Myocyte (in vitro differentiated cells): ENCODE results near the gene SCAMP1. TPM values are rescaled to one million over a fixed set of nuclear protein-coding genes. Genes with fewer than 3 reads are reported as not detected.

Source experiments
- DNase-seq: peaks from one replicate; pipeline ENCODE4 v3.0.0-alpha.2; 2012; ENCODE audit warnings: low read depth
- total RNA-seq: library from RNA; depleted of rRNA; stranded (reverse); fragments of >200 nt; gene quantifications from 2 replicates; pipeline ENCODE4 v1.2.3, GENCODE V29; 2014

The SCAMP1 gene
- total RNA-seq, 1 donor from 2014 or later = 47.8 TPM

DNA sequence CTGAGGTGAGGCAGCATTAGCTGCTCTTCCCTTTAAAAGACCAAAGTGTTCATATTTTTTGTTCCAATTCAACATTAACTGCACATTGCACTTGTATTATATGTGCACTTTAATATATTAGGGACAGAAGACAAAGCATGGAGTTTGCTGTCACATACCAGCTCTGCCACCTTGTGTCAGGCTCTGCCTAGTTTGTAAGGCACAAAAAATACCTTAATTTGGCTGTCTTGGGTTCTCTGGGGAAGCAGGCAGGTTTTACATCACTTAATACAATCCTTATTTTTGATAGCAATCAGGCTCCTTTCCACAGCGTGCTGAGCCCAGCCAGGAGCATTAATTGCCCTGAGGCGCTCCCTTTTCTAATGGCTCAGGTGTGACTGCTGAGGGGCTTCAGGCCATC lies 131.8 kb downstream of the SCAMP1 start:
- DNase-seq = no peak

DNA sequence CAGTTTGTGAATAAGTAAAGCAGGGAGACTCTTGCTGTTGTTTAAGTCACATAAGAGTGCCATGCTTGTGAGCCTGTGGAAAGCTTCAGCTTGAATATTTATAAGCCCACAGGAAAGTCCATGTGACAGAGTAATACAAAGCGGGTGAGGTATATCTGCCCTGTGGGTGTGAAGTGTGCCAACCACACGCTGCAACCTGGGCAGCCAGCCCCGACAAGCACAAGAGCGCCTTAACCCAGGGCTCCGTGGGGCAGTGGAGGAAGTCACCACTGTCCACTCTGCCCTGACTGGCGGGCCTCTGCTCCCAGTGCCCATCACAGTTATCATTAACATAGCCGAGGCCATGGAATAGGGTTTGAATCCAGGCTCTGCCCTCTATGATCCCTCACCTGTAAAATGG lies 132.2 kb downstream of the SCAMP1 start:
- DNase-seq = no peak

DNA sequence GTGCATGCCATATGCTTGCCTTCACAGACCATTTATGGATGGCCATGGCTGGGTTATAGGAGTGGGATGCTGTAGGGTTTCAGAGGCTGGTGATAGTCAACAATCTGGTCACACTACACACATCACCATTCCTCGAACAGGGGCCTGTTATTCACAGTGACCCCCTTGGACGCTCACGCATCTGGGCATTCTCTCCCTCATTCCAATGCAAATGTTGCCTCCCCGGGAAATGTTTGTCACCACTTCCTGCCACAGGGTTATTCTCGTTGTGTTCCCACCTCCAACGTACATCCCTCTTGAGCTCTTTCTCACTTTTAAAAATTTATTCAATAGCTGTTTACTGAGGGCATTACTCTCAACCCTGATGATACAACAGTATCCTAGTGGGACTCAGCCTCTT lies 135.4 kb downstream of the SCAMP1 start:
- no peak for DNase-seq

DNA sequence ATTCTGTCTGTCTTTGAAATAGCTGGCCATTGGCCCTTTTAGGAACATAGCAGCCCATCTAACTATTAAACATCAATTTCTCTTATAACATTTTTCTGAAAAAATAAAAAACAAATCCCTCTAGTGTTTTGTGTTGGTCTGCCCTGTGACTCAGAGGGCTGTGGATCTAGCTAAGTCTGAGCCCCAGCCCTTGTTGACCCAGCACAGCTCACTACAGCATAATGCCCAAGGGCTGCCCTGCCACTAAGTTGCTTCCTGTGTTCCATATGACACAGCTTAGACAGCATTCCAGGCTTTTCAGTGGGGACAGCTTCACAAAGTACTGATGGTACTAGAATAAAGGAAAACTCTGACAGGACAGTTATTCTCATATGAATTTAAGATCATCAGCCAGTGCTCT lies 136.0 kb downstream of the SCAMP1 start:
- peak; percentile 41 for DNase-seq

DNA sequence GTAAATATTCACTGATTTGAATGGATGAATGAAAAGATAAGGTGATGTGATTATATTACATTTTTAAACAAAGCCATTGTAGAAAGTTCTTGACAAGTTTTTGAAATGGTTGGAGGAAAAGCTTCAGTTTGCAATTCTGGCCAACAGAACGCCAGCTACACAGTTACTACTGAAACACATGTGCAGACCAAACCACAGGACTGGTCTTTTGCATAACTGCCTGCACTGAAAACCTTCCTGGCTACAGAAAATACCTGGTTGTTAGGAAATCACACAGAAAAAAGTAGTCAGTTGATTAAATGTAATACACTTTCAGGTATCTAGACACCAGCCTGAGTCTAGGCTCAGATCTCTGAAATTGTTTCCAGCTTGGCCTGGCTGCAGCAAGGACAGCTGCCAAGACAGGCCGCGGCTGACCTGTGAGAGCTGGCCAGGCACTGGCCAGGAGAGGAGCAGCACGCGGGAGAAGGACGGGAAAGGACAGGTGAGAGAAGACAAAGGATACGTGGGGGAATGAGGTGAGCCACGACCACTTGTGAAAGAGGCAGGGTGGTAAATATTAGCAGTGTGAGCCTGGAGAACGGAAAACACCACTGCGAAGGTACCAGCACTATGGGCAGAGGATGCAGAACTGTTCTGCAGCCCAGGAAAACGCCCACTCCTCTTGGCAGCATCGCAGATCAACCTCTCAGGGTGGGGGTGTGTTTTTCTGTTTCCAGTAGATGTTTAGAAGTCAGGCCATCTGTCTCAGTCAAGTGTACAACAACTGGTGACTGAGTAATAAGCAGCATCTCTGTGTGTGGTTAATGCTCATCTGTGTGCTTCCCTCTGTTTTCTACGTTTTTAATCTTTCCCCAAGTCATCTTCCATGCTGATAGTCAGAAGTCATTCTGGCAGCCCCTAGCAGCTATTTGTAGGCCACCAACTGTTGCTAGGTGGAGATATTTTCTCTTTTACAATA lies 137.4 kb downstream of the SCAMP1 start:
- peak; percentile 81 for DNase-seq

DNA sequence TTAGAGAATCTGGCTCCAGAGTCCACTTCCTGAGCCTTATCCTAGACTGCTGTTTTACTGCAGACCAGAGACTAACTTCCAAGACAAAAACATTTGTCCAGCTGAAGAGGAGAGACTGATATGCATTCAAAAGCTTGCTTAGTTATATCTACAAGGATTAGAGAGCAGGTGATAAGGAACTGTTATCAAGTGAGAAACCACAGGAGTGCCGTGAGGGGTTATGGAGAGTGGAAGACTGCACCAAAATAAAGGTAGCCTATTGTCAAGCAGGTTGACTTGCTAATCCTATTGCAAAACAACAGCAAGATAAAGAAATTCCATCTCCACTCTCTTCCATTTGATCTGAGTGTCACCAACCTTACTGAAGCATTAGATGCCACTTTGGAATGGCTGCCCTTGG lies 139.1 kb downstream of the SCAMP1 start:
- DNase-seq = no peak

DNA sequence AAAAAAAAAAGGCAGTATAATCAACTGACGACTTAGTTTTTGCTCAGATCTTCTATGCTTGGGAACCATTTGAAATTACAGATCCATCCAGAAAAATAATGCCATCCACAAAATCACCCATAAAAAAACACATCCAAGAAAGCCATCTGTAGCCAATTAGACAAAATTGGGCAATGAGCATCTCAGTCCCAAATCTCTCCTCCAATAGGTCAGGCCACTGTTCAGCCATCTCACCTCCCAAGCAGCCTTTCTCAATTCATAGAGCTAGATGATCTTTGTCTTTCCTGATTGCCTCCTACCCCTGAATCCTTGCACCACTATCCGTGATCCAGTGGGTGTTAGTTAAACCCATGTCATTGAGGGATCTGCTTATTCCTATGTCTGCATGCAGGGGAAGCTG lies 139.6 kb downstream of the SCAMP1 start:
- no peak for DNase-seq

DNA sequence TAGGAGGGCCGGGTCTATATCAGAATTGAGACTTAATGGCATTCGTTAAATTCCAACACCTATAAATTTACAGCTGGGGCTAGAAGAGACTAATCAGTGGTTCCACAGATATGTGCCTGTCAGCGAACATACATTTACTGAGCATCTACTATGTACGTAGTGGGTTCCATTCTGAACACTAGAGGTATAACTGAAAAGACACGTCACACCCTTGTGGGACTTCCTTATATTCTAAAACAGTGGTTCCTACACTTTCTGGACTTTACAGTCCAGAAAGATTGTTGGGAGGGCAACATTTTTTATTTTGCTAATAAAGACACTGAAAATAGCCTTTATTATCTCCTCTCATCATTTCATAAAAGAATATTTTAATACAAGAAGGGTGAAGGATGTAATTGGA lies 140.5 kb downstream of the SCAMP1 start:
- DNase-seq = no peak

DNA sequence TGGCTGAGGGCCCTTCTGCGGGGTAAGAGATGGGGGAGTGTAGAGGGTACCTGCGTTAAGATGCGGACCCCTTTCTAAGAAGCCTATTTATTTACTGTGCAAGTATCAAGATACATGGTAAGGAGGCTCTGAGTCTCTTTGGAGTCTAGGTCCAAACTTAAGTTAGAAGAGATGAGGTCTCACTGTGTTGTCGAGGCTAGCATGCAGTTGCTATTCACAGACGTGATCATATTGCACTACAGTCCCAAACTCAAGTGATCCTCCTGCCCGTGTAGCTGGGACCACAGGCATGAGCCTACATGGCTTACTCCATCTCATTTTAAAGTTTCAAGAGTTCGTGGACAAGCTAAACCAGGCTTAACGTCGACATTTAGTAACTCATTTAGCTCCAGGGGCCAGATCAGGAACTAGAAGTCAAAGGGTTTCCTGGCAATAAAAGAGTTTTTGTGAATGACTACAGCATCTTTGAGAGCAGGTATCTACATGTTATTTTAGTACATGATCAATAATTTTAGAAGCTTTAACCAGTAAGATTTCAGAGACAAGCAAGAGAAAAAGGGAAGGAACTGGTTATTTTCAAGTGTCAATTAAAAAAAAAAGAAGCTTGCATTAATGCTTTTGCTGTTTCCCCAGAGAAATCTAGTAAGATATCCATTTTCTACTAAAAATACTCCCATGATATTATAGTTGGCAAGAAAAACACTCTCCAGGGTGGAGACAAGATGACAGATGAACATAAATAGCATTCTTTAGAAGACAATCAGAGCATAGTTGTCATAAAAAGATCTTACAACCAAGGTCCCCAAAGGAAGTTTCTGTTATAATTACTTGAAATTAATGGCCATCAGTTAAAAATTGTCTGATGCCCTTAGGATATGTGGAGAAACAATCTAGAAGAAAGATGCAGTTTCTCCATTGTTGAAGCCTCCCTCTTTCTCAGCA lies 141.3 kb downstream of the SCAMP1 start:
- DNase-seq = peak; percentile 47

DNA sequence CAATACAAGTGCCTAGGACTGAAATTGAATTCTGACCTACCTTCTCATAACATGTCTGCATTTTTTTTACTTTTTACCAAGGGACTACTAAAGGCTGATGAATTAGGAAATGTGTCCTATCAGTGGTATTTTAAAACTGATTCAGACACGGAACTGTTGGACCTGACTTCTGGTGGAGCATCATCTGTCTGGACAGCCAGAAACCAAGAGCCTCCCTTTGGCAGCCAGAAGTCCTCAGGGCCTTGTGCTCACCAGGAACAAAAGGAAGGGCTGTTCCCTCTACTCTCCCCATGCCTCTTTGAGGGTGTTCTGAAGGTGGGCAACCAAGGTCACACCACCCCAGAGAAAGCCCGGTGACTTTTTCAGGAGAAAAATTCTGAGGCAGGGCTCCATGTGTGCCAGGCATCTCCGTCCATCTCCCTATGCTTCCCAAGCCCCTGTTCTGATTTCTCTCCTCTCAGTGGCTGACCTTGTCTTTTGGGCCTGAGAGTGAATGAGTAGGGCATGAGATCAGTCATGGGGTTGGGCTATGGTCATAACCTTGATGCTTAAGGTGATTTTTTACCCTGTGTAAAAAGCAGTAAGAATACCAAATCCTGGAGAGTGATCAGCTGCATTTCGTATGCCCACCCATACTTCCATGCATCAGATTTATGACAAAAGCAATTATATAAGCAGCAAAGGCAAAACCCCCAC lies 143.7 kb downstream of the SCAMP1 start:
- no peak for DNase-seq

DNA sequence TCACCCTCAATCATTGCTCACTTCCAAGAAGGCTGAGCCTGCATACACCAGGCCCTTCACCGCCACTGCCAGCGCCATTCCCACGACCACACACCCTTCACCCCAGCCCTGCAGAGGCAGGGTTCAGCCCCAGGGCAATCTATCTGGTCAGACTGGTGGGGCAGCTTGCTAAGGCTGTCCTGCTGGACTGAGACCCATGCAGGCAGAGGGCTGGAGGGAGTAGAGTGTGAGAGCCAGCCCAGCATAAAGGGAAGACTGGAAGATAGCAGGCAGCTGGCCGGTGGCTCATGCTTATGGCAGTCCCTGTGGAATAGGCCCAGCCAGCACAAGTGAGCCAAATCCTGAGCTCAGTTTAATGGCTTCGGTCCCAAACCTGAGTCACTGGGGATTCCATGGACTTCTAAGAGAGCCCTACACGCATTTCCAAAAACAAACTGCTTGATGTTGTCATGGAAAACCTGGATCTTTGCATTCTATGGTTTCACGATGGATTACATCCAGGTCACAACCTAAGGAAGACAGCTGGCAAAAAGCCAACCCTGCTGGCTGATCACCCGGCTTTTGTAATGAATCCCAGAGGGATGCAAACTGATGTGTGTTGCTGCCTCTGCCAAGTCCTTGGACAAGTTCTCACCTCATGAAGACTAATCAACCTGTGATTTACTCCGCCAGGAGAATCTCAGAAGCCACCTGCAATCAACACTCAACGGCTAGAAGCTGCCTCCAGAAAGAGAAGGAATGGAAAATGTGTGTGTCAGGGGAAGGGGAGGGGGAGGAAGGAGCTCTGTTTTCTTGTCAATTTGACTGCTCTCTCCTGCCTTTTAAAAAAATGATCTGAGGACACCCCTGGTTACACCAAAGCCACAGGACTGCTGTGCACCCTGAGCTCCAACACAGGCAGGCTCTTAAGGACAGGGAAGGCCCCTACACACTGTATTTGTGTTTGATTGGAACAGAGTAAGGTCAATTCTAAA lies 144.6 kb downstream of the SCAMP1 start:
- DNase-seq = peak; percentile 99

DNA sequence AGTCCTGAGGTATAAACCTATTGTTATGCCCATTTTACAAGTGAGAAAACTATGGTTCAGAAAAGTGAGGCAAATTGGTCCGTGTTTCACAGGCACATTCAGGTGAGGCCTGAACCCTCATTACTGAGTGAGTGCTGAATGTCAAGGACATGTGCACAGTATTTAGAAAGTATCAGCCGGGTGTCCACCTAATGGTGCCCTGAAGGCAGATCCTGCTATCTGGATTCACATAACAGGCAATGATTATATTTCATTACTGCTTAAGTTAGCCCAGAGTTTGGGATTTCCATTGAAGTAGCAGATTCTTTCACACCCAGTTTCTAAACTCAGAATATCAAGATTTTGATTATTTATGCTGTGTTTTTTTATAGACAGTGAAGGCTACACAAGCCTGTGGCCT lies 145.4 kb downstream of the SCAMP1 start:
- no peak for DNase-seq

DNA sequence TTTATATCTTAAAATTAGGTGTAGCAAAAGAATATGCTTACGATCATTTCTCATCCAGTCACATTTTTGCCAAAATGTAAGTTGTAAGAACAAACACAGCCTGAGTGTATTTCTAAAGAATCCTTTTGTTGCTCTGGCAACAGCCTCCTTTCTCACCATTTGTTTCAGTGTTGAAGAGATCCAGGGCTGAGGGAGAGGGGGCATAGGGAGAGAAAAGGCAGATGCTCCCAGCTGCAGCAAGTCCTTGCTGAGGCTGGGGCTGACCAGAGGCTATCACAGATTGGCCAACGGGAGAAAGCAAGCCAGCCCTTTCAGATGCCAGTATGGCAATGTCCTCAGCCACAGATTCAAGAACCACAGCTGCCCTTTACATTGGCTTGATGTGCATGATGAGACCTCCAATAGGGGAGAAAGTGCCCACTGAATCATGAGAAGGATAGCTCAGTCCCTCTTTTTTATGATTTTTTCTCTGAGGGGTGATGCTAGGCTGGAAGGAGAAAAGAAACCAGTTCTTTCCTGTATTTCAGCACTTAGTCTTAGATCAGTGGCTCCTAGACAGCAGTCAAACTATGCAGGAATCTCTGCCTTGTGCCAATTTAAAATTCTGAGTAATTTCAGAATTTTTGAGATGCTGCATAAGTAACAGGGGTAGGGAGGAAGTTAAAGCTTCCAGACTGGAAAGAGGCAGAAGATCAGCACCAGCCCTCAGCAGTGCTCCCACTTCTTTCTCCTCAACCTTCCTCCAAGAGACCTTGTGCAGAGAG lies 146.0 kb downstream of the SCAMP1 start:
- peak; percentile 46 for DNase-seq

DNA sequence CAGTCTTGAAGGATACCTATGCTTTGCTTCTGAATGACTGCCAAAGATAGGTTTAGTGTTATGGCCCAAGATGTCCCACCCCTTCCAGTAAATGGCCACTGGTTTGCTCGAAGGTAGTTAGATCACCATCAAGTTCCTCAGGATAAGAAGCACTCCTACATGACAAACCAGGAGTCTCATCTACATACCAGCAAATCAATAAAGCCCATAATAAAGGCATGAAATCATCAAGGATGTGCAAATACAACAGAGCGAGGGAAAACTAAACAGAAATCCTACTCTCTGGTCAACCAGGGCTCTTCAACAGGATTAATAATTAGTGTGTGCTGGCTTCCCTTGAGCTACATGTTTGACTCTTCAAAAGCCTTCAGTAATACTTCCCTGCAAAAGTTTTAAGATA lies 147.1 kb downstream of the SCAMP1 start:
- DNase-seq = no peak

DNA sequence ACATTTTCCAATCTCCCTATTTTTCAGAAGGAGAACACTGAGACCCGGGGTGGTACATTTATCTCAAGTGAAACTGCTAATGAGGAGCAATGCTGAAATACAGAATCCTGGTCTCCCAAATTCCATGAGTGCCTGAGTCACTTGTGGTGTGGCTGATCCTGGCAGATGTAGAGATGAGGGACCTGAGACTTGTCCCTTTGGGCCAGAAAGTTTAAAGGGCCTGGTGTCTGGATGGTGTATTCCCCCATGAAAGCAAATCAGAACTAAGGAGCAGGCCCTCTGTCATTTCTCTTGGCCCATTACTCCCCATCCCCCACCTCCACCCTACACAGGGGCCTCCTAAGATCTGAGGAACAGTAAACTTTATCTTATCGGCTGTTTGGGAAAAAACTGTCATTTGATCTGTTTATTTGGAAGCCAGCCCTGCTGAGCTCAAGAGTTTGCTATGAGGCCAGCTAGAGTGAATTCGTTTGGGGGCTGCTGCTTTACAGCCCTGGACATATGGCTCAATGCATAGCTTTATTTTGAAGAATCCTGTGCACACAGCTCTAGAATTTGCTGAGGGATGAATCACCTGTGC lies 147.9 kb downstream of the SCAMP1 start:
- DNase-seq = peak; percentile 72

DNA sequence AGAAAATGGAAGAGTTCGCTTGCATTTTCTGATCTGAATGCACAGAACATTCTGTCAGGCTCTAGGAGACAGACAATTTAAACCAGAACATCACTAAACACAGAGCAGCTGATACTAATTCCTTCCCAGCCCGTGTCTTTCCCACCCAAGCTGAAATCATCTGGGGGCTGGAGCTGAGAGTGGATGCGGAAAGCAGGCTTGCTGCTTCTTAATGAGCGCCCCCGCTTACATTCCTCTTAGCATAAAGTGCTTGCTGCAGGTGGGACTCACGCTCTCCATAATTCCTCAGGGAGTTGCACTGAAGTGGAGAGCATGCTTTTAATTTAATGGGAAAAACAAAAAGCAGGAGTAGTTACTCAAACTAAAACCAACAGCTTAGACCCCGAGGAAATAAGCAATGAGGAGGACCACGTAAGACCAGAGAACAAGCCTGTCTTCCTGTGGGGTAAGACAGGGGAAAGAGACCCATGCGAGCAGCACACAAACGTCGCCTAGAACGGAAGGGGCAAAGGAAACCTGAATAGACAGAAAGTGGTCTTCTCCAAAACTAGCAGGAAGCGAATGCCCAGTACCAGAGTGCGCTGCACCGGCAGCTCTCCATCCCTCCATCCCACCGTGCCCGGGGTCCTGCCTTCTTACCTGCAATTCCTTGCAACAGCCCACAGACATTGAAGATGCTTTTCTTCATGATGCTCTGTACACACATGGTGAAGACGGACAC lies 148.9 kb downstream of the SCAMP1 start:
- peak; percentile 36 for DNase-seq

DNA sequence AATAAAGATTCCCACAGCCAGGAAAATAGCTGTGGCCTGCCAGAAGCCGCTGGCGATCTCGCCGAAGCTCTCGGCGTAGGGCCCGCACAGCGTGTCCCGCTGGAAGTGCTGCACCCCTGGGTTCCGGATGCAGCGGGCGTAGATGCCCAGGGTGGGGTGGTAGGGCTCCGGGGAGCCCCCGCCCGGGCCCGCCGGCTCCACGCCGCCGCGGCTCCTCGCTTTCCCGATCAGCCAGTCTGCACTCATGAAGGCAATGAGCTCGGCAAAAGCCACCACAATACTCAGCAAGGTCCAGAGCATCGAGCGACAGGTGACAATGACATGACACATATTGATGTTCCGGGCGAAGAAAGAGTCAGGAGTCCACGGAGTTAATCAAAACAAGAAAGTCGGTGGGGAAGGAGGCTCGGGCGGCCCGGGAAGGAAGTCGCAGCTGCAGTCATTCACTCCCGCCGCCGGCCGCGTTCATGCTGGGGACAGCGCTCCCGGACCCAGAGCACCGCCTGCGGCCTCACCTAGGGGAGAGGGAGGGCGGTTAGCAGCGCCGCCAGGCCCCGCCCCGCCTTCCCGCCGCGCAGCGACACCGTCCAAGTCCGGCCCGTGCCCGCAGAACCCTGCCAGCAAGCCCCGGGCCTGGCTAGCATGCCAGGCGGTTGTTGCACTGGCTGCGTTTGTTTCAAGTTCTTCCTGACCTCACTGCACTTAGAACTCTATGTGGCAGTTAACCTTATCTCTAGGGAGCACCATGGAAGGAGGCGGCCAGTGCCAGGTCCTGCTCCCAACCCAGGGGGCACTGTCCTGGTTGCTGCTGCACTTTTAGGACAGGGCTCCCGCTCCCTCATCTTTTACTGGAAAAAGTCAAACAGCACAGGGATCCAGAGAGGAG lies 149.7 kb downstream of the SCAMP1 start:
- DNase-seq = peak; percentile 82
